DND-41 (cell line): Measurements from ENCODE around the gene MCCC2.

Source experiments
- EZH2 ChIP-seq: IDR thresholded peaks from 3 replicates; pipeline ENCODE4 v1.6.1; 2012; ENCODE audit warnings: borderline replicate concordance, low read depth, mild to moderate bottlenecking, moderate library complexity, low read length, inconsistent platforms; ENCODE audit not compliant: severe bottlenecking
- TF ChIP-seq, protein P1 (sequence below): IDR thresholded peaks from 2 replicates; pipeline ENCODE4 v1.5.1; 2012; ENCODE audit warnings: borderline replicate concordance, low read length, moderate library complexity, mild to moderate bottlenecking; ENCODE audit not compliant: poor library complexity, severe bottlenecking; ENCODE audit errors: extremely low read depth

DNA sequence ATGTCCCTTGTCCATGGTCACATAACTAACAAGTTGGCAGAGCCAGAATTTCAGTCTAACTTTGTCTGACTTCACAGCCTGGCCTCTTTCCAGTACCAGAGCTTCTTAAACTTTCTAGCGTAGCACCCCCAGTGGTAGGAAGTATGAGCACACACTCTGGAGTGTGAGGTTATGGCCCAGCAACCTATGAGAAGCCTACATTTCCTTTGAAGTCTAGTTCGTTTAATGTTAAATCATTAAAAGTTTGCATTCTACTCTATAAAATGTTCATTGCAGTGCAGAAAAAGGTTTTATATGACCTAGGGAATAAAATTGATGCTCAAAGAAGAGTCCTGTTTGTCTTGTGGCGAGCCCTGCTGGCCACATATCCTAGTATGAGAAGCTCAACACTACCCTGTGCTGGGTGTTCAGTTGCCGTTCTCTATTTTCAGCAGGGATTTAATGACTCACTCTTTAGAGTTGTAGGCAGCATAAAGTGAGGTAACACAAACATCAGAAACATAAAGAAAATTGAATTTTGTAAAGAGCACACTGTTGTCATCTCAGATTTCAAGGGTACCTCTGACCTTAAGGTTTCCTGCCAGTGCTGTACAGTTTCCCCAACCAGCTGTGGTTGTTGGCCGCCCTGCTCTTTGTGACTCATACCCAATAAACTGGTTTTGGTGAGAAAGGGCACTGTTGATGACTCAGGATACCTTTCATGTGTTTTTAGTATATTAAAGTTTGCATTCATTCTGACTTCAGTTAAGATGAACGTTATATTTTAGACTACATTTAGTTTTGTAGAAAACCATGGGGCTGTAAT, 14.3 kb downstream of the MCCC2 start:
- TF ChIP-seq, protein P1, sequence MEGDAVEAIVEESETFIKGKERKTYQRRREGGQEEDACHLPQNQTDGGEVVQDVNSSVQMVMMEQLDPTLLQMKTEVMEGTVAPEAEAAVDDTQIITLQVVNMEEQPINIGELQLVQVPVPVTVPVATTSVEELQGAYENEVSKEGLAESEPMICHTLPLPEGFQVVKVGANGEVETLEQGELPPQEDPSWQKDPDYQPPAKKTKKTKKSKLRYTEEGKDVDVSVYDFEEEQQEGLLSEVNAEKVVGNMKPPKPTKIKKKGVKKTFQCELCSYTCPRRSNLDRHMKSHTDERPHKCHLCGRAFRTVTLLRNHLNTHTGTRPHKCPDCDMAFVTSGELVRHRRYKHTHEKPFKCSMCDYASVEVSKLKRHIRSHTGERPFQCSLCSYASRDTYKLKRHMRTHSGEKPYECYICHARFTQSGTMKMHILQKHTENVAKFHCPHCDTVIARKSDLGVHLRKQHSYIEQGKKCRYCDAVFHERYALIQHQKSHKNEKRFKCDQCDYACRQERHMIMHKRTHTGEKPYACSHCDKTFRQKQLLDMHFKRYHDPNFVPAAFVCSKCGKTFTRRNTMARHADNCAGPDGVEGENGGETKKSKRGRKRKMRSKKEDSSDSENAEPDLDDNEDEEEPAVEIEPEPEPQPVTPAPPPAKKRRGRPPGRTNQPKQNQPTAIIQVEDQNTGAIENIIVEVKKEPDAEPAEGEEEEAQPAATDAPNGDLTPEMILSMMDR = peak; percentile 82
- TF ChIP-seq EZH2 = no peak
